ENCODE measurements around the gene ADM5. TPM values are rescaled to one million over a fixed set of nuclear protein-coding genes. Genes with fewer than 3 reads are reported as not detected.

The ADM5 gene
- total and polyA plus RNA-seq, 10 of the 15 experiments (the other 5 are each of a cell fraction or from before 2014, with no cell fraction given) = 0.05 to 6.0 (median 1.2) TPM; not detected in 1

DNA sequence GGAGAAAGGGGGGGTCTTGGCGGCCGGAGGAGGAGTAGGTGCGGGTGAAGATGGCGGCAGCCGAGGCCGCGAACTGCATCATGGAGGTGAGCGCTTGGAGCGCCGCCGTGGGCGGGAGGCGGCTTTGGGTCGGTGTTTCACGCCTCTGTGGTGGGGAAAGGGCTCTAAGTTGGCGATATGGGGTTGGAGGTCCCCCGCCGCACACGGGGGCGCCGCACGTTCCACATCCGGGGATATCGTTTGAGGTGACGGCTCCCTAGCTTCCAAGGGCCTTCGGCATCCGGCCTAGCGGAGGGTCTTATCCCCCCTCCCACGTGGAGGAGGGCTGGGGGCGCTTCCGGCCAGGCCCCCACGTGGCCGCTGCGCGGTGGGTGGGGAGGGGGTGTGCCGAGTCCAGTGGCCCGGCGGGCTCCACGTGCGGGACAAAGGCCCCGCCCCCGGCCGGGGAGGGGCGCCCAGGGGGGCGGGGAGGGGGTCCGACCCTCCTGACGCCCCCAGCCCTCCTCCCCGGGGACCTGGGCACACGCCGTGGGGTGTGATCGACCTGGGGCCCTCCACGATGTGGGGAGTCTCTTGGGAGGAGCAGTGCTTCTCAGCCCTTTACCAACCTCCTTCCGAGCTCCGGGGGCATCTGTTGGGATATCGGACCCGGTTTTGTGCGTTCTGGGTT is 12.0 kb upstream of the ADM5 start, which contains the start of gene PRMT1 (continued):
- TF ChIP-seq TAF1 (IDR thresholded peaks at IDR 0.05; ENCODE audit: borderline replicate concordance, low read depth, low read length) (peak; percentile 83), ATF7 (IDR thresholded peaks at IDR 0.05; ENCODE audit: low read depth) (no peak), SMARCA5 (IDR thresholded peaks at IDR 0.05) (peak; percentile 95), MTA3 (IDR thresholded peaks at IDR 0.05; ENCODE audit: borderline replicate concordance, low read length) (no peak), RFX5 (IDR thresholded peaks at IDR 0.05; ENCODE audit: low read depth, low read length) (no peak), FOXK2 (IDR thresholded peaks at IDR 0.05) (peak; percentile 26; the same call in 1 of the 2 replicates), STAT1 (conservative IDR thresholded peaks at IDR 0.05) (0 out of 2 replicates have a peak, but pooled peaks have one; percentile 58), TARDBP (IDR thresholded peaks at IDR 0.05; ENCODE audit: borderline replicate concordance) (peak; percentile 46; the same call in 1 of the 2 replicates), NRF1 (conservative IDR thresholded peaks at IDR 0.05; ENCODE audit: low read depth, low read length) (no peak), TBL1XR1 (IDR thresholded peaks at IDR 0.05; ENCODE audit: low read depth, low read length) (no peak)
- TF ChIP-seq, protein P1, sequence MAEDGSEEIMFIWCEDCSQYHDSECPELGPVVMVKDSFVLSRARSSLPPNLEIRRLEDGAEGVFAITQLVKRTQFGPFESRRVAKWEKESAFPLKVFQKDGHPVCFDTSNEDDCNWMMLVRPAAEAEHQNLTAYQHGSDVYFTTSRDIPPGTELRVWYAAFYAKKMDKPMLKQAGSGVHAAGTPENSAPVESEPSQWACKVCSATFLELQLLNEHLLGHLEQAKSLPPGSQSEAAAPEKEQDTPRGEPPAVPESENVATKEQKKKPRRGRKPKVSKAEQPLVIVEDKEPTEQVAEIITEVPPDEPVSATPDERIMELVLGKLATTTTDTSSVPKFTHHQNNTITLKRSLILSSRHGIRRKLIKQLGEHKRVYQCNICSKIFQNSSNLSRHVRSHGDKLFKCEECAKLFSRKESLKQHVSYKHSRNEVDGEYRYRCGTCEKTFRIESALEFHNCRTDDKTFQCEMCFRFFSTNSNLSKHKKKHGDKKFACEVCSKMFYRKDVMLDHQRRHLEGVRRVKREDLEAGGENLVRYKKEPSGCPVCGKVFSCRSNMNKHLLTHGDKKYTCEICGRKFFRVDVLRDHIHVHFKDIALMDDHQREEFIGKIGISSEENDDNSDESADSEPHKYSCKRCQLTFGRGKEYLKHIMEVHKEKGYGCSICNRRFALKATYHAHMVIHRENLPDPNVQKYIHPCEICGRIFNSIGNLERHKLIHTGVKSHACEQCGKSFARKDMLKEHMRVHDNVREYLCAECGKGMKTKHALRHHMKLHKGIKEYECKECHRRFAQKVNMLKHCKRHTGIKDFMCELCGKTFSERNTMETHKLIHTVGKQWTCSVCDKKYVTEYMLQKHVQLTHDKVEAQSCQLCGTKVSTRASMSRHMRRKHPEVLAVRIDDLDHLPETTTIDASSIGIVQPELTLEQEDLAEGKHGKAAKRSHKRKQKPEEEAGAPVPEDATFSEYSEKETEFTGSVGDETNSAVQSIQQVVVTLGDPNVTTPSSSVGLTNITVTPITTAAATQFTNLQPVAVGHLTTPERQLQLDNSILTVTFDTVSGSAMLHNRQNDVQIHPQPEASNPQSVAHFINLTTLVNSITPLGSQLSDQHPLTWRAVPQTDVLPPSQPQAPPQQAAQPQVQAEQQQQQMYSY (CRISPR knock-in tag; IDR thresholded peaks at IDR 0.05) = no peak
- TF ChIP-seq, protein P2, sequence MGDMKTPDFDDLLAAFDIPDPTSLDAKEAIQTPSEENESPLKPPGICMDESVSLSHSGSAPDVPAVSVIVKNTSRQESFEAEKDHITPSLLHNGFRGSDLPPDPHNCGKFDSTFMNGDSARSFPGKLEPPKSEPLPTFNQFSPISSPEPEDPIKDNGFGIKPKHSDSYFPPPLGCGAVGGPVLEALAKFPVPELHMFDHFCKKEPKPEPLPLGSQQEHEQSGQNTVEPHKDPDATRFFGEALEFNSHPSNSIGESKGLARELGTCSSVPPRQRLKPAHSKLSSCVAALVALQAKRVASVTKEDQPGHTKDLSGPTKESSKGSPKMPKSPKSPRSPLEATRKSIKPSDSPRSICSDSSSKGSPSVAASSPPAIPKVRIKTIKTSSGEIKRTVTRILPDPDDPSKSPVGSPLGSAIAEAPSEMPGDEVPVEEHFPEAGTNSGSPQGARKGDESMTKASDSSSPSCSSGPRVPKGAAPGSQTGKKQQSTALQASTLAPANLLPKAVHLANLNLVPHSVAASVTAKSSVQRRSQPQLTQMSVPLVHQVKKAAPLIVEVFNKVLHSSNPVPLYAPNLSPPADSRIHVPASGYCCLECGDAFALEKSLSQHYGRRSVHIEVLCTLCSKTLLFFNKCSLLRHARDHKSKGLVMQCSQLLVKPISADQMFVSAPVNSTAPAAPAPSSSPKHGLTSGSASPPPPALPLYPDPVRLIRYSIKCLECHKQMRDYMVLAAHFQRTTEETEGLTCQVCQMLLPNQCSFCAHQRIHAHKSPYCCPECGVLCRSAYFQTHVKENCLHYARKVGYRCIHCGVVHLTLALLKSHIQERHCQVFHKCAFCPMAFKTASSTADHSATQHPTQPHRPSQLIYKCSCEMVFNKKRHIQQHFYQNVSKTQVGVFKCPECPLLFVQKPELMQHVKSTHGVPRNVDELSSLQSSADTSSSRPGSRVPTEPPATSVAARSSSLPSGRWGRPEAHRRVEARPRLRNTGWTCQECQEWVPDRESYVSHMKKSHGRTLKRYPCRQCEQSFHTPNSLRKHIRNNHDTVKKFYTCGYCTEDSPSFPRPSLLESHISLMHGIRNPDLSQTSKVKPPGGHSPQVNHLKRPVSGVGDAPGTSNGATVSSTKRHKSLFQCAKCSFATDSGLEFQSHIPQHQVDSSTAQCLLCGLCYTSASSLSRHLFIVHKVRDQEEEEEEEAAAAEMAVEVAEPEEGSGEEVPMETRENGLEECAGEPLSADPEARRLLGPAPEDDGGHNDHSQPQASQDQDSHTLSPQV (IDR thresholded peaks at IDR 0.05) = no peak
- TF ChIP-seq, protein P3, sequence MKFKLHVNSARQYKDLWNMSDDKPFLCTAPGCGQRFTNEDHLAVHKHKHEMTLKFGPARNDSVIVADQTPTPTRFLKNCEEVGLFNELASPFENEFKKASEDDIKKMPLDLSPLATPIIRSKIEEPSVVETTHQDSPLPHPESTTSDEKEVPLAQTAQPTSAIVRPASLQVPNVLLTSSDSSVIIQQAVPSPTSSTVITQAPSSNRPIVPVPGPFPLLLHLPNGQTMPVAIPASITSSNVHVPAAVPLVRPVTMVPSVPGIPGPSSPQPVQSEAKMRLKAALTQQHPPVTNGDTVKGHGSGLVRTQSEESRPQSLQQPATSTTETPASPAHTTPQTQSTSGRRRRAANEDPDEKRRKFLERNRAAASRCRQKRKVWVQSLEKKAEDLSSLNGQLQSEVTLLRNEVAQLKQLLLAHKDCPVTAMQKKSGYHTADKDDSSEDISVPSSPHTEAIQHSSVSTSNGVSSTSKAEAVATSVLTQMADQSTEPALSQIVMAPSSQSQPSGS (IDR thresholded peaks at IDR 0.05; ENCODE audit: low read length) = no peak
- TF ChIP-seq, protein P4, sequence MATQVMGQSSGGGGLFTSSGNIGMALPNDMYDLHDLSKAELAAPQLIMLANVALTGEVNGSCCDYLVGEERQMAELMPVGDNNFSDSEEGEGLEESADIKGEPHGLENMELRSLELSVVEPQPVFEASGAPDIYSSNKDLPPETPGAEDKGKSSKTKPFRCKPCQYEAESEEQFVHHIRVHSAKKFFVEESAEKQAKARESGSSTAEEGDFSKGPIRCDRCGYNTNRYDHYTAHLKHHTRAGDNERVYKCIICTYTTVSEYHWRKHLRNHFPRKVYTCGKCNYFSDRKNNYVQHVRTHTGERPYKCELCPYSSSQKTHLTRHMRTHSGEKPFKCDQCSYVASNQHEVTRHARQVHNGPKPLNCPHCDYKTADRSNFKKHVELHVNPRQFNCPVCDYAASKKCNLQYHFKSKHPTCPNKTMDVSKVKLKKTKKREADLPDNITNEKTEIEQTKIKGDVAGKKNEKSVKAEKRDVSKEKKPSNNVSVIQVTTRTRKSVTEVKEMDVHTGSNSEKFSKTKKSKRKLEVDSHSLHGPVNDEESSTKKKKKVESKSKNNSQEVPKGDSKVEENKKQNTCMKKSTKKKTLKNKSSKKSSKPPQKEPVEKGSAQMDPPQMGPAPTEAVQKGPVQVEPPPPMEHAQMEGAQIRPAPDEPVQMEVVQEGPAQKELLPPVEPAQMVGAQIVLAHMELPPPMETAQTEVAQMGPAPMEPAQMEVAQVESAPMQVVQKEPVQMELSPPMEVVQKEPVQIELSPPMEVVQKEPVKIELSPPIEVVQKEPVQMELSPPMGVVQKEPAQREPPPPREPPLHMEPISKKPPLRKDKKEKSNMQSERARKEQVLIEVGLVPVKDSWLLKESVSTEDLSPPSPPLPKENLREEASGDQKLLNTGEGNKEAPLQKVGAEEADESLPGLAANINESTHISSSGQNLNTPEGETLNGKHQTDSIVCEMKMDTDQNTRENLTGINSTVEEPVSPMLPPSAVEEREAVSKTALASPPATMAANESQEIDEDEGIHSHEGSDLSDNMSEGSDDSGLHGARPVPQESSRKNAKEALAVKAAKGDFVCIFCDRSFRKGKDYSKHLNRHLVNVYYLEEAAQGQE (IDR thresholded peaks at IDR 0.05; ENCODE audit: low read depth, low read length) = no peak
- TF ChIP-seq, protein P5, sequence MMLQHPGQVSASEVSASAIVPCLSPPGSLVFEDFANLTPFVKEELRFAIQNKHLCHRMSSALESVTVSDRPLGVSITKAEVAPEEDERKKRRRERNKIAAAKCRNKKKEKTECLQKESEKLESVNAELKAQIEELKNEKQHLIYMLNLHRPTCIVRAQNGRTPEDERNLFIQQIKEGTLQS (IDR thresholded peaks at IDR 0.05; ENCODE audit: borderline replicate concordance, extremely low read depth, low read depth, low read length) = no peak; the same call in 1 of the 2 replicates
